Smooth muscle cell (in vitro differentiated cells): ENCODE data around the gene RAI14. TPM values are rescaled to one million over a fixed set of nuclear protein-coding genes. Genes with fewer than 3 reads are reported as not detected.
A peak's percentile ranks its signal among the peaks of the same experiment; 100 is the strongest.

Experiments used
- DNase-seq: peaks from one replicate; lab custom pipeline; 2025; ENCODE audit not compliant: unreplicated experiment; lab: John Stamatoyannopoulos, UW
- H2AFZ ChIP-seq: fragments of 200-600 bp; sonication (generic); 2 replicates; pipeline ENCODE4 v1.6.0; 2016; ENCODE audit warnings: antibody characterized with exemption, low read depth, mild to moderate bottlenecking
- H3F3A ChIP-seq: fragments of 200-600 bp; sonication (generic); 2 replicates; pipeline ENCODE4 v1.6.0; 2017; ENCODE audit warnings: antibody characterized with exemption, low read depth
- H3K27ac ChIP-seq: fragments of 200-600 bp; sonication (generic); 2 replicates; pipeline ENCODE4 v1.5.1; 2016; ENCODE audit warnings: low read depth, mild to moderate bottlenecking
- H3K27me3 ChIP-seq: fragments of 200-600 bp; sonication (generic); 2 replicates; pipeline ENCODE4 v1.6.1; 2016; ENCODE audit warnings: low read depth, mild to moderate bottlenecking
- H3K36me3 ChIP-seq: fragments of 200-600 bp; sonication (generic); 2 replicates; pipeline ENCODE4 v1.5.1; 2016; ENCODE audit warnings: low read depth
- H3K4me1 ChIP-seq: fragments of 200-600 bp; sonication (generic); 2 replicates; pipeline ENCODE4 v1.5.1; 2016; ENCODE audit warnings: low read depth
- H3K4me2 ChIP-seq: fragments of 200-600 bp; sonication (generic); 2 replicates; pipeline ENCODE4 v1.6.0; 2016; ENCODE audit warnings: mild to moderate bottlenecking
- H3K4me3 ChIP-seq: fragments of 200-600 bp; sonication (generic); 2 replicates; pipeline ENCODE4 v1.5.1; 2016; ENCODE audit warnings: mild to moderate bottlenecking
- H3K79me2 ChIP-seq: fragments of 200-600 bp; sonication (generic); 2 replicates; pipeline ENCODE4 v1.6.0; 2016; ENCODE audit warnings: low read depth, mild to moderate bottlenecking
- H3K9ac ChIP-seq: fragments of 200-600 bp; sonication (generic); 2 replicates; pipeline ENCODE4 v1.6.0; 2016; ENCODE audit warnings: low read depth
- H3K9me3 ChIP-seq: fragments of 200-600 bp; sonication (generic); replicated peaks from 2 replicates; pipeline ENCODE4 v1.5.1; 2016; ENCODE audit warnings: low read depth
- H4K20me1 ChIP-seq: fragments of 200-600 bp; sonication (generic); 2 replicates; pipeline ENCODE4 v1.6.0; 2016; ENCODE audit warnings: low read depth
- WGBS: methylation state at CpG from one replicate; pipeline ENCODE4 v1.1.7; 2016; ENCODE audit warnings: low lambda C conversion rate; 5-methylcytosine and 5-hydroxymethylcytosine counted together
- polyA plus RNA-seq: library from polyadenylated mRNA; unstranded; fragments of >200 nt; fragmentation: Nextera tagmentation; extraction: Ambion mirVana; gene quantifications from 2 replicates; pipeline ENCODE4 v1.2.1, GENCODE V29; 2016
- total RNA-seq: library from RNA; depleted of rRNA; stranded (reverse); fragments of >200 nt; gene quantifications from 2 replicates; pipeline ENCODE4 v1.2.3, GENCODE V29; 2014
- TF ChIP-seq, protein P1 (sequence below): fragments of 200-600 bp; sonication (generic); IDR thresholded peaks from 2 replicates; pipeline ENCODE4 v1.5.1; 2017; ENCODE audit warnings: borderline replicate concordance, mild to moderate bottlenecking, antibody characterized with exemption; ENCODE audit not compliant: insufficient read depth, poor library complexity, severe bottlenecking

Gene RAI14
- total and polyA plus RNA-seq, 2 experiments from 2014 or later = 111 to 209 TPM

GRCh38 chr5:34639852-34640626, 16.1 kb upstream of the RAI14 start:
- Histone ChIP-seq H3K4me3 (no peak overlapping the region), H2AFZ (no peak overlapping the region), H3K79me2 (no peaks in the 10 kb centered on the region), H4K20me1 (no peaks in the 10 kb centered on the region), H3F3A (no peaks in the 10 kb centered on the region), H3K27me3 (no peaks in the 10 kb centered on the region), H3K4me1 (no peaks in the 10 kb centered on the region), H3K9me3 (no peaks in the 10 kb centered on the region), H3K9ac (no peak overlapping the region), H3K4me2 (no peak overlapping the region), H3K36me3 (no peaks in the 10 kb centered on the region), H3K27ac (peak overlapping the region; percentile 51)
- 51% methylated on average over 3 of the region's 3 CpGs for WGBS
- DNase-seq = no peak
- TF ChIP-seq, protein P1, sequence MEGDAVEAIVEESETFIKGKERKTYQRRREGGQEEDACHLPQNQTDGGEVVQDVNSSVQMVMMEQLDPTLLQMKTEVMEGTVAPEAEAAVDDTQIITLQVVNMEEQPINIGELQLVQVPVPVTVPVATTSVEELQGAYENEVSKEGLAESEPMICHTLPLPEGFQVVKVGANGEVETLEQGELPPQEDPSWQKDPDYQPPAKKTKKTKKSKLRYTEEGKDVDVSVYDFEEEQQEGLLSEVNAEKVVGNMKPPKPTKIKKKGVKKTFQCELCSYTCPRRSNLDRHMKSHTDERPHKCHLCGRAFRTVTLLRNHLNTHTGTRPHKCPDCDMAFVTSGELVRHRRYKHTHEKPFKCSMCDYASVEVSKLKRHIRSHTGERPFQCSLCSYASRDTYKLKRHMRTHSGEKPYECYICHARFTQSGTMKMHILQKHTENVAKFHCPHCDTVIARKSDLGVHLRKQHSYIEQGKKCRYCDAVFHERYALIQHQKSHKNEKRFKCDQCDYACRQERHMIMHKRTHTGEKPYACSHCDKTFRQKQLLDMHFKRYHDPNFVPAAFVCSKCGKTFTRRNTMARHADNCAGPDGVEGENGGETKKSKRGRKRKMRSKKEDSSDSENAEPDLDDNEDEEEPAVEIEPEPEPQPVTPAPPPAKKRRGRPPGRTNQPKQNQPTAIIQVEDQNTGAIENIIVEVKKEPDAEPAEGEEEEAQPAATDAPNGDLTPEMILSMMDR = no peak

DNA sequence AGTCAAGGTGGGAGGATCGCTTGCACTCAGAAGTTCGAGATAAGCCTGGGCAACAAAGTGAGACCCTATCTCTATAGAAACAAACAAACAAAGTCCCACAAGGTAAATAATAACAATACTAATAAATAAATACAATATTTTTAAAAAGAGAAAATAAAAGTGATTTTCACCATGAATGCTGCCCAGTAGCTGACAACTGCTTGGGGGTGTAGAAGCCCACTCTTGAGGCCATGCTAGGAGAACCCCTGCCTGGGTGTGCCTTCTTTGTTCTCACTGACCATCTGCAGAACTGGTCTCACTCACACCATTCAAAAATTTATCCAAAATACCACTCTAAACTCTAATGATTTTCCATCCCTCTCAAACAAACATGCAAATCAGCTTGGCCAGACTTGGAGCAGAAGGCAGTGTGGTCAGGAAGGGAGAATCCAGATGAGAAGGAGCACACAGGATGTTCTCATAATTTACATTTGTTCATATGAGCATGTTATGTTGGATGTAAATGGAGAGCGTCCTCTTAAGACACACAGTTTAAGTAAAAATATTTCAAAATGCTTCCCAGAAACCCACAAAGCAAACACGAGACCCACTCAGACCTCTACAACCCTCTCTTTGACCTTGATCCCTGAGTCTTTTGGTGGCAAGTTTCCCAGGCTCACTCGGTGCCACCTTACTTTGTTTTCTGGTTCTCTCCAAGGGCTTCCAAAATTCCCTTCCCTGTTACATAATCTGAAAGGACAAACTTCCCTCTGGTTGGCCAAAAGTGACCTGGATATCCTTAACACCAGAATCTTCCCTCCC, 7.9 kb upstream of the RAI14 start:
- Histone ChIP-seq H3K4me2 (no peak overlapping the region), H3K4me1 (no peaks in the 10 kb centered on the region), H2AFZ (peak overlapping the region; percentile 4), H3K36me3 (no peaks in the 10 kb centered on the region), H3K4me3 (no peak overlapping the region), H3F3A (no peaks in the 10 kb centered on the region), H3K79me2 (no peaks in the 10 kb centered on the region), H3K9ac (no peak overlapping the region), H3K9me3 (no peaks in the 10 kb centered on the region), H4K20me1 (no peaks in the 10 kb centered on the region), H3K27ac (peak overlapping the region; percentile 50), H3K27me3 (no peaks in the 10 kb centered on the region)
- DNase-seq = no peak
- TF ChIP-seq, protein P1 = no peak
- WGBS = 74% methylated on average over 5 of the region's 5 CpGs

GRCh38 chr5:34648840-34649158, 7.3 kb upstream of the RAI14 start:
- no peak for DNase-seq
- H4K20me1 ChIP-seq = no peaks in the 10 kb centered on the region
- no peaks in the 10 kb centered on the region for H3K79me2 ChIP-seq
- H3K27ac ChIP-seq = peak overlapping the region; percentile 50
- H3F3A ChIP-seq = no peaks in the 10 kb centered on the region
- H3K9me3 ChIP-seq = no peaks in the 10 kb centered on the region
- H3K4me2 ChIP-seq = peak overlapping the region; percentile 34
- no peaks in the 10 kb centered on the region for H3K4me1 ChIP-seq
- H3K27me3 ChIP-seq = no peaks in the 10 kb centered on the region
- H2AFZ ChIP-seq = peak overlapping the region; percentile 4
- no peak overlapping the region for H3K4me3 ChIP-seq
- H3K36me3 ChIP-seq = no peaks in the 10 kb centered on the region
- no peak overlapping the region for H3K9ac ChIP-seq
- WGBS = 59% methylated on average over 2 of the region's 2 CpGs
- TF ChIP-seq, protein P1 = no peak

GRCh38 chr5:34651791-34652190, 4.3 kb upstream of the RAI14 start:
- Histone ChIP-seq H3K36me3 (no peaks in the 10 kb centered on the region), H3K27me3 (no peaks in the 10 kb centered on the region), H3K4me3 (no peak overlapping the region), H3K27ac (no peak overlapping the region), H2AFZ (no peak overlapping the region), H3K4me2 (no peak overlapping the region), H3K9me3 (no peaks in the 10 kb centered on the region), H3K9ac (no peak overlapping the region), H3K4me1 (no peaks in the 10 kb centered on the region), H3K79me2 (peaks cover 3% of the 10 kb centered on the region), H3F3A (no peaks in the 10 kb centered on the region), H4K20me1 (no peaks in the 10 kb centered on the region)
- no peak for DNase-seq
- TF ChIP-seq, protein P1 = no peak
- 54% methylated on average over 2 of the region's 2 CpGs for WGBS
